Activated T-cell treated with anti-CD3 and anti-CD28 coated beads, Interleukin-2, amount 50 U/mL, for 72 hours (primary cell): ENCODE results near the gene FNIP2. TPM values are rescaled to one million over a fixed set of nuclear protein-coding genes. Genes with fewer than 3 reads are reported as not detected.
"Not testable (repeated sequence)": the region's sequence is repeated elsewhere in the genome, so short reads cannot be mapped to it uniquely, and the experiment has no call there.

Experiments
- ATAC-seq, 2 donors: fragments of 150-1000 bp; cut with Tn5 transposase; replicated peaks in 1 of 2; 2 replicates each; pipeline ENCODE4 v1.10.0; 2021; ENCODE audit warnings: moderate library complexity in 2 of 2, mild to moderate bottlenecking in 1 of 2
- DNase-seq, 2 donors: peaks; one replicate each; pipeline ENCODE4 v3.0.0; 2021 to 2022; ENCODE audit warnings: mixed read lengths in 1 of 2
- H3K27ac Mint-ChIP-seq: one replicate; pipeline ENCODE4 v1.8.0; 2022; ENCODE audit warnings: mild to moderate bottlenecking, moderate library complexity, mixed read lengths
- H3K27me3 Mint-ChIP-seq: one replicate; pipeline ENCODE4 v1.8.0; 2022; ENCODE audit warnings: low read depth, mixed read lengths
- H3K36me3 Mint-ChIP-seq, 2 donors: one replicate each; pipeline ENCODE4 v1.8.0; 2022; ENCODE audit warnings: mixed read lengths in 2 of 2, mild to moderate bottlenecking in 1 of 2; ENCODE audit not compliant: insufficient read depth in 2 of 2
- H3K4me1 Mint-ChIP-seq: one replicate; pipeline ENCODE4 v1.8.0; 2022; ENCODE audit warnings: low read depth, mixed read lengths
- H3K4me3 Mint-ChIP-seq, 2 donors: one replicate each; pipeline ENCODE4 v1.8.0; 2022; ENCODE audit warnings: mild to moderate bottlenecking in 2 of 2, mixed read lengths in 2 of 2, moderate library complexity in 2 of 2
- H3K9me3 Mint-ChIP-seq, 2 donors: one replicate each; pipeline ENCODE4 v1.8.0; 2022; ENCODE audit warnings: mixed read lengths in 2 of 2
- total RNA-seq, 2 donors: library from RNA; stranded (reverse); gene quantifications; one replicate each; pipeline ENCODE4 v1.2.3, GENCODE V29; 2022

FNIP2 gene
- total RNA-seq, 2 donors from 2014 or later, result 12.7 to 20.1 TPM

DNA sequence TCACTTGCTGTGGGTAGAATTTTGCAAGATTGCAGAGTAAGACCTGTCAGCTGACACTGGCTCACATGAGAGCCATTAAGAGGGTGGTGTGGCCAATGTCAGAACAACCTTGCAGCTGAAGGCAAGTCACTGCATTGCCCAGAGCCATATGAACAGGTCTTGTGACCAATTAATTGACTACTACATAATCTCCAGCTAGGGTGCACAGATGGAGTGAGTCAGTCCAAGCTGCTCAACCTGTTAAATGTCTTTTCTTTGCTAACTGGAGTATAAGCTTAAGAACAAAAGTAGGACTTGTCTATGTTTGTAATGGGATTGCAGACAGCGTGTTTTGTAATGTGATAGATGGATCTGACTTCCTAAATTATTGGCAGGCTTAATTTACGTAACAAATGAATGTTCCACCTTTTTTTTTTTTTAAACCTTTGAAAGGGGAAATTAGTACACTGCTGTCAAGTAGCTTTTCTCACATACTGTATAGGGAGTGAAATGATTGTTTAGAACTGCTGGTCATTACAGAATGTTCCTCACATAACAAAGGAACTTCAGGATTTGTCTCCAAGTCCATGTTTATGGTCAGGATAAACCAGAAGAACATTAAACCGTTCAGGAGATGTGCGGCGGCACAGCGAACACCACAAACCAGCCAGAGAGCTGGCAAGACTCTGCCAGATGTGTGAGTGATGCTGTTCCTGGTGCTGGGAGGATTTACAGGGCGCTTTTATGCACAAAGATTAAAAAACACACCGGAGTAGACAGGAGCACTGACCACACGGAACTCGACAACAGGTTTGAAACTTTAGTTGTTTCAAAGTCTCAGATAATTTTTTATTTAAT, 37.0 kb downstream of the FNIP2 start:
- Mint-ChIP-seq H3K27ac (no peak overlapping the region), H3K36me3 (peaks cover 0 to 2% of the 10 kb centered on the region in 2 donors), H3K27me3 (no peaks in the 10 kb centered on the region), H3K9me3 (no peaks in the 10 kb centered on the region), H3K4me3 (no peak overlapping the region), H3K4me1 (peaks cover 41% of the 10 kb centered on the region)
- DNase-seq (no peak), ATAC-seq (no peak)

DNA sequence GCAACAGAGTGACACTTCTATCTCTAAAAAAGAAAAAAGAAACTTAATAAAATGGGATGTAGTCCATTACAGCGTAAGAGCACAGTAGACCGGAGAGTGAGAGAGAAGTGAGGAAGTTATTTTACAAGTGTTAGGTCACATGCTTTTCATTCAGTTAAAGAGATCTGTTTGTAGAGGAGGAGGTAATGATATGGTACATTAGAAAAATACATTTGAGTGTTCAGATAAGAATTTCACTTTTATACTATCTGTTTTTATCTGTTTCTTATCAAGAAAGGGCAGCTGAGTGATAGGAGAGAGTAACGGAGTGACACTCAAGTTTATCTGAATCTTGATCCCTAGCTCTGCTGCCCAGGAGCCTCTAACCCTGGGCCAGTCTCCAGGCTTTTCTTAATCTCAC, 38.9 kb downstream of the FNIP2 start:
- peaks cover 0 to 2% of the 10 kb centered on the region in 2 donors for H3K36me3 Mint-ChIP-seq
- no peak overlapping the region for H3K27ac Mint-ChIP-seq
- no peak for ATAC-seq
- H3K4me3 Mint-ChIP-seq, result no peak overlapping the region
- no peak for DNase-seq
- H3K9me3 Mint-ChIP-seq, result no peaks in the 10 kb centered on the region
- peaks cover 56% of the 10 kb centered on the region for H3K4me1 Mint-ChIP-seq
- no peaks in the 10 kb centered on the region for H3K27me3 Mint-ChIP-seq

DNA sequence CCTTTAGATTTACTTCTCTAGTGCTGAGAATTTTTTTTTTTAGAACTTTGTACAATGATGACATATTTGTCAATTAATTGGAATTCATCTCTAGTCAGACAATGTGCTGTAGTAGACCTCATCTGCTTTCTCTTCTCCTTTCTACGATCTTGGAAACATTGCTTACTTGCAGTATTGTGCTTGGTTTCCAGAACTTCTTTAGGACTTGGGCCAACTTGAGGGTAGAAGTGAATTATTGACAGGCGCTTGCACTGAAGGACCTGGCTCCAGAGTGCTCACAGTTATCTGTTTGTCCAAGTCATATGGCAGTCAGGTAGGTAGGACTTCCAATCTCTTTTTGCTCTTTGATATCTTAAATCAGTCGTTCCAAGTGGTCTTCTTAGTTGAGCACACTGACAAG, 39.6 kb downstream of the FNIP2 start:
- H3K27ac Mint-ChIP-seq, result no peak overlapping the region
- no peaks in the 10 kb centered on the region for H3K27me3 Mint-ChIP-seq
- H3K9me3 Mint-ChIP-seq, result no peaks in the 10 kb centered on the region
- DNase-seq (no peak), ATAC-seq (no peak)
- peak overlapping the region in 1 of 2 donors; percentile 42 for H3K4me3 Mint-ChIP-seq
- H3K4me1 Mint-ChIP-seq, result peaks cover 54% of the 10 kb centered on the region
- peaks cover 0 to 2% of the 10 kb centered on the region in 2 donors for H3K36me3 Mint-ChIP-seq

GRCh38 chr4:158809208-158809607, 40.4 kb downstream of the FNIP2 start:
- H3K36me3 Mint-ChIP-seq, ATAC-seq, H3K9me3 Mint-ChIP-seq, DNase-seq, H3K27me3 Mint-ChIP-seq: not testable (repeated sequence)
- Mint-ChIP-seq H3K27ac (peak overlapping the region; percentile 98), H3K4me1 (peaks cover 47% of the 10 kb centered on the region), H3K4me3 (peak overlapping the region; percentile 67 to 93)

GRCh38 chr4:158809611-158810486, 41.0 kb downstream of the FNIP2 start:
- Mint-ChIP-seq H3K27me3 (no peaks in the 10 kb centered on the region), H3K36me3 (peaks cover 0 to 3% of the 10 kb centered on the region in 2 donors), H3K4me3 (peak overlapping the region; percentile 67 to 93), H3K9me3 (no peaks in the 10 kb centered on the region), H3K27ac (peak overlapping the region; percentile 98), H3K4me1 (peaks cover 47% of the 10 kb centered on the region)
- peak; percentile 66 for ATAC-seq
- DNase-seq, result no peak

DNA sequence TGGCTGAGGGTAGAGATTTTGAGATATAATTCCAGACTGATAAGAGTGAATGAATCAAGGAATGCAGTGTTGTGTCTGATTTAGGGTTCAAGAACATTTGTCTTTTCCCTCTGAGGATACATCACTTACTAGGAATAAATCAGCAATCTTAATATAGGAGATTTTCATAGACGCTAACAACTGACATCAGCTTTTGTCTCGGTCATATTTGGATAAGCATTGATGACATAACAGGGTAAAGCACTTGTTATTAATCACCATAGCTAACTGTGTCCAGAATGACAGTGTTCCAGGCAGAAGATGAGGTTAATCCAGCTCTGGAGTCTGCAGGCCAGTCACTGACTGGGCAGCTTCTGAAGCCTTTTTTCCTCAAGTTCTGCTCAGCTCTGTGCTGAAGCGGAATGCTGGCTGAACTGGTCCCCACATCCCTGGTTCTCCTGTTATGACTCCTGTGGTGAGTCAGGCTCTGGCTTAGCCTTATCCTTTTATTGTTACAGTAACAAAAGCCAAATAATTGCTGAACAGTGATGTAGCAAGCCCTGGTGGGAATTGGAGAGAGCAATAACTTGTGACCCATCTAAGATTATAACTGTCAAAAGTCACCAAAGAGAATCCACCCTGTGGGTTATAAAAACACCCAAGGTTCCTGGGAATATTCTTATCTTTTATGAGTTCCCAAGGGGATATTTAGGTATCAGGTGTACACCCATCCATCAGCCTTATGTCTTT, 41.8 kb downstream of the FNIP2 start:
- peaks cover 0 to 3% of the 10 kb centered on the region in 2 donors for H3K36me3 Mint-ChIP-seq
- no peaks in the 10 kb centered on the region for H3K27me3 Mint-ChIP-seq
- ATAC-seq (peak; percentile 66 to 75), DNase-seq (no peak)
- H3K9me3 Mint-ChIP-seq, result no peaks in the 10 kb centered on the region
- peak overlapping the region; percentile 98 for H3K27ac Mint-ChIP-seq
- peaks cover 47% of the 10 kb centered on the region for H3K4me1 Mint-ChIP-seq
- H3K4me3 Mint-ChIP-seq, result peak overlapping the region; percentile 67 to 93

- no peak for DNase-seq
- Mint-ChIP-seq H3K36me3 (peaks cover 0 to 3% of the 10 kb centered on the region in 2 donors), H3K27ac (peak overlapping the region; percentile 98), H3K4me1 (peaks cover 47% of the 10 kb centered on the region), H3K9me3 (no peaks in the 10 kb centered on the region), H3K4me3 (peak overlapping the region; percentile 67 to 93), H3K27me3 (no peaks in the 10 kb centered on the region)
- no peak for ATAC-seq
Observed at GRCh38 chr4:158811216-158811540, 42.4 kb downstream of the FNIP2 start.

- H3K27ac Mint-ChIP-seq, result peak overlapping the region; percentile 25
Observed at GRCh38 chr4:158811704-158812103, 42.9 kb downstream of the FNIP2 start.

GRCh38 chr4:158812133-158812532, 43.3 kb downstream of the FNIP2 start:
- ATAC-seq (no peak), DNase-seq (no peak)
- H3K4me1 Mint-ChIP-seq, result peaks cover 52% of the 10 kb centered on the region
- H3K27ac Mint-ChIP-seq, result no peak overlapping the region
- peaks cover 0 to 1% of the 10 kb centered on the region in 2 donors for H3K36me3 Mint-ChIP-seq
- H3K9me3 Mint-ChIP-seq, result no peaks in the 10 kb centered on the region
- H3K4me3 Mint-ChIP-seq, result peak overlapping the region; percentile 57 to 58
- no peaks in the 10 kb centered on the region for H3K27me3 Mint-ChIP-seq

More at GRCh38 chr4:158811704-158812103, 42.9 kb downstream of the FNIP2 start:
- no peaks in the 10 kb centered on the region for H3K9me3 Mint-ChIP-seq
- H3K4me3 Mint-ChIP-seq, result peak overlapping the region; percentile 57 to 58
- no peak for DNase-seq
- peaks cover 47% of the 10 kb centered on the region for H3K4me1 Mint-ChIP-seq
- ATAC-seq, result no peak
- peaks cover 0 to 1% of the 10 kb centered on the region in 2 donors for H3K36me3 Mint-ChIP-seq
- H3K27me3 Mint-ChIP-seq, result no peaks in the 10 kb centered on the region

DNA sequence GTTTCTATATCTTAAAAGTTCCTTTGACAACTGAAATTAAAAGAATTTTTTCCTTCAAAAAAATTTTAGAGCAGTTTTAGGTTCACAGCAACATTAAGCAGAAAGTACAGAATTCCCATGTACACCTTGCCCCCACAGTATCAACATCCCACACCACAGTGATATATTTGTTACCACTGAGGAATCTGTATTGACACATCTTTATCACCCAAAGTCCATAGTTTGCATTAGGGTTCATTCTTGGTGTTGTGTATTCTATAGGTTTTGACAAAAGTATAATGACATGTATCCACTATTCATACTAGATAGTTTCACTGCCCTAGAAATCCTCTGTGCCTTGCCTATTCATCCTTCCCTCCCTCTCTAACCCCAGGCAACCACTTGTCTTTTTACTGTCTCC, 43.7 kb downstream of the FNIP2 start:
- DNase-seq (no peak), ATAC-seq (no peak)
- H3K27ac Mint-ChIP-seq, result no peak overlapping the region
- peaks cover 0 to 1% of the 10 kb centered on the region in 2 donors for H3K36me3 Mint-ChIP-seq
- peaks cover 56% of the 10 kb centered on the region for H3K4me1 Mint-ChIP-seq
- H3K9me3 Mint-ChIP-seq, result no peaks in the 10 kb centered on the region
- H3K4me3 Mint-ChIP-seq, result no peak overlapping the region
- no peaks in the 10 kb centered on the region for H3K27me3 Mint-ChIP-seq

DNA sequence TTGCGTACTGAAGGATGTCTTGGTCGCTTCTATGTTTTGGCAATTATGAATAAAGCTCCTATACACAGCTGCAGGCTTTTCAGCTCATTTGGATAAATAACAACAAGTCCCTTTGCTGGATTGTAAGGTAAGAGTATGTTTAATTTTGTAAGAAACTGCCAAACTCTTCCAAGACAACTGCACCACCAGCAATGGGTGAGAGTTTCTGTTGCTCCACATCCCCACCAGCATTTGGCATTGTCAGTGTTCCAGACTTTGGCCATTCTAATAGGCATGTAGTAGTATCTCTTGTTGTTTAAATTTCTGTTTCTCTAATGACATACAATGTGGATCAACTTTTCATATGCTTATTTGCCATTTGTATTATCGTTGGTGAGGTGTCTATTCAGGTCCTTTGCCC, 44.3 kb downstream of the FNIP2 start:
- Mint-ChIP-seq H3K9me3 (no peaks in the 10 kb centered on the region), H3K4me3 (no peak overlapping the region), H3K27ac (no peak overlapping the region), H3K4me1 (peaks cover 60% of the 10 kb centered on the region), H3K36me3 (peaks cover 0 to 1% of the 10 kb centered on the region in 2 donors), H3K27me3 (no peaks in the 10 kb centered on the region)
- no peak for ATAC-seq
- no peak for DNase-seq

GRCh38 chr4:158814207-158814606, 45.4 kb downstream of the FNIP2 start:
- H3K27me3 Mint-ChIP-seq, result no peaks in the 10 kb centered on the region
- no peak overlapping the region for H3K4me3 Mint-ChIP-seq
- H3K4me1 Mint-ChIP-seq, result peaks cover 60% of the 10 kb centered on the region
- no peak for ATAC-seq
- no peak overlapping the region for H3K27ac Mint-ChIP-seq
- DNase-seq, result no peak
- H3K36me3 Mint-ChIP-seq, result peaks cover 0 to 1% of the 10 kb centered on the region in 2 donors
- no peaks in the 10 kb centered on the region for H3K9me3 Mint-ChIP-seq
